HG02678 (cell line): Measurements from ENCODE around the gene SULT2B1.
"Not testable (repeated sequence)": the region's sequence is repeated elsewhere in the genome, so short reads cannot be mapped to it uniquely, and the experiment has no call there.

Source experiments
- ATAC-seq: cut with Tn5 transposase; IDR thresholded peaks from one replicate; pipeline ENCODE4 v1.9.1; 2021; ENCODE audit warnings: mild to moderate bottlenecking, moderate library complexity; ENCODE audit not compliant: unreplicated experiment

Gene SULT2B1

DNA sequence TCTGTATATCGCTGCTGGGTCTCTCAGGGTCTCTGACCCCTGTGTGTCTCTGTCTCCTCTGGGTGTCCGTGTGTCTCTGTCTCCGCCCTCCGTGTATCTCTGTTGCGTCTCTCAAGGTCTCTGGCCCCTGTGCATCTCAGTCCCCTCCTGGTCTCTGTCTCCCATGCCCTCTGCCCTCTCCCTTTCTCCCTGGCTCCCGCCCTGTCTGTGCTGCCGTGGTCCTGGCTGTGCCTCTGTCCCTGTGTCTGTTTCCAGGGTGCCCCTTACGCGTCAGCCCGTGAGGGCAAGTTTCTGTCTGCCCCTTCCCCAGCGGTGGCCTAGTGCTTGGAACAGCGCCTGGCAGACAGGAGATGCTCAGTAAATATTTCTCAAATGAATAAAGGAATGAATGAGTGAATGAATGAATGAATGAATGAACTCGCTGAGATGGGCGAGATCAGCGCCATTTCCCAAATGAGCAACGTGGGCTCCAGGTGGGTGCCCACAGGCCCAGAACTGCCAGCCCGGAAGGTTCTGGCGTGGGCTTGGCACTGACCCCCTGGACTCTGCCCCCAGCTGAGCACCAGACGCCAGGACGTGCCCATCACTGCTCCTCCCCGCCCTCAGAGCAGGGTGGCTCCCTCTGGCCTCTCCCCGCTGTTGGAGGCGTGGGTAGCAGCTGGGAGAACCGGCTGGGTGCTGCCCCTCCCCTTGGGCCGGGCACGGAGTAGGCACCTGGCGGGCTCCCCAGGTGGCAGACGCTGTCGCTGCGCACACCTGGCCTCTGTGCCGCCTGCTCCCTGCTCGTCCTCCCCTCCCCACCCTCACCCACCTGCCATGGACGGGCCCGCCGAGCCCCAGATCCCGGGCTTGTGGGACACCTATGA is at the start of gene SULT2B1:
Gene SULT2B1 (plus strand): TSS at position 736 of the 866 bp plus-strand sequence. CDS start 81 bp downstream, at position 817.
- no peak for ATAC-seq

DNA sequence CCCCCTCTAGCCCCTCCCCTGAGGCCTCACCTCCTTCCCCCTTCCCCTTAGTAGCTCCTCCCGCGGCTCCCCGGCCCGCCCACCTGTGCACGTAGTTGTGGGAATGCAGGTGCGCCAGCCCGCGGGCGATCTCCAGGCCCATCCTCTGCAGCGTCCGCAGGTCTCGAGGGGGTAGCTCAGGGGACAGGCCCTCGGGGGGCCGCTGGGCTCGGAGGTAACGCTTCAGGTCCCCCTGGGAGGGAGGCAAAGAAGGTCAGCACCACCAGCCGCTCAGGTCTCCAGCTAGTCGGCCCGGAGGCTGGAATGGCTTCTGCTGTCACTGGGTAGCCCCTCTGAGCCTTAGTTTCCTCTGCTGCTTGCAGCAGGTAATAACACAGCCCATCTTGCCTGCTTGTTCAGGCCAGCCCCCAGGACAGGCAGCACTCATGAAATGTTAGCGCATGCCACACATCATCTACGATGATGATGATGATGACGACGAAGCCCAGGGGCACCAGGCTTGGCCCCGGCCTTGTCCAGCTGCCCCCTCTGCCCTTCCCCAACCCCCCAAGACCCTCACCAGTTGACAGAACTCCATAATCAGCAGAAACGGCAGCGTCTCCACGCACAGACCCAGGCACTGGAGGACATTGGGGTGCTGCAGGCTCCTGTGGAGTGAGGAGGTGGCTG is 49.5 kb upstream of the SULT2B1 start:
- ATAC-seq = no peak

GRCh38 chr19:48506138-48506733 is 45.7 kb upstream of the SULT2B1 start:
- no peak for ATAC-seq

GRCh38 chr19:48507911-48508439 is 44.0 kb upstream of the SULT2B1 start:
- ATAC-seq = no peak

DNA sequence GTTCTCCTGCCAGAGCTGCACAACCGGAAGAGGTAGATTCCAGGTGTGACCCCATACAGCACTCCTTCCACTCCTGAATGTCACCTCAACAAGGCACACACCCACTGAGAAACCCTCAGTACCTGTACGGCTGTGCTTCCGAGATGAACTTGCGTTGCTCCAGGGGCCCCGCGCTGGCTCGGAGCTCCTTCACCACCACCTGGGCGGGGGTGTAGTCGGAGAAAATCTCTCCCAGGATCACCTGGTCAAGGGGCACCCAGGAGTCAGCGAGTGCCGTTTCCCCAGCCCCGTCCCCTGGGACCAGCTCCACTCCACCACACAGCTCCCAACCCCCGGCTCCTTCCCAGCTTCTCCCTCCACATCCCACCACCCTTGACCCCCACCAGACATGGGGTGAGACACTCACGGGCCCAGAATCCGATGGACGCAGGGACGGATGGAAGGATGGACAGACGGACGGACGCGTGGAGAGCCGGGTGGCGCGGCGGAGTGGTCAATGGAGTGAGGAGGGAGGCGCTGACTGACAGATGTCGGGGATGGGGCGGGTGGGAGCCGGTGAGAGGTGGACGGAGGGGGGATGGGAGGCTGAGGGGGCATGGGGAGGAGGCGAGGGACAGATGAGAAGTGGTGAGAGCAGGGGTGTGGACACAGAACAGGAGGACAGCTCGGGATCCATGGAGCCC is 43.1 kb upstream of the SULT2B1 start:
- no peak for ATAC-seq

DNA sequence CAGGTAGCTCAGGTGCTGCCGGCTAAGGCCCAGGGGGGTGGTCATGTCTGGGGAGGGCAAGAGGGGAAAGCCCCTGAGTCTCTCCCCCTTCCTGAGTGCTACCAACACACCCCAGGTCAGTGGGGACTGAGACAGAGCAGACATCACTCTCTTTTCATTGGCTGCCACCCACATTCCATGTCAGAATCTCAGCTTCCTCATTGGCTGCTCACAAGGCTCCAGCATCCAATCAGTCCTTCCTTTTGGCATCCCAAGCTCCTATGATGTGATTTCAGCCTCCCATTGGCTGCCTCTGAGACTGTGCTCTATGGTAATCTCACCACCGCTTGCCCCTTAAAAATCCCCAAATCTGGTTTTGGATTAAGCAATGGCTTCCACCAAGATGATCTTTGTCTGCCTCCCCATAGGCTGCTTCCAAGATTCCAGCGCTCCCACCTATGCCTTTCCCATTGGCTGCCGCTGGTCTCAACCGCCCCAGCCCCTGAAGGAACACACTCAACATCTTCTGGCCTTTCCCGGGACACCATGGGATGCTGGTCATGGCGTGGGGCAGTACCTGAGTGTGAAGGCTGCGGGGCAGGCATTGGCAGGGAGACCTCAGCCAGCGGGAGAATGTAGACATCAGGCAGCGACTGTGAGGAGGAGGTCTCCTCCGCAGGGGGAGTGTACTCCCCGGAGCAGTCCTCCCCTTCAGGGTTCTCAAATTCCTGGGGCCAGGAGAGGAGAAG is 42.3 kb upstream of the SULT2B1 start:
- ATAC-seq = no peak

- ATAC-seq = peak; percentile 42
Observed at GRCh38 chr19:48510421-48511268, 41.3 kb upstream of the SULT2B1 start.

- ATAC-seq = no peak
Observed at GRCh38 chr19:48511321-48511731, 40.6 kb upstream of the SULT2B1 start.

DNA sequence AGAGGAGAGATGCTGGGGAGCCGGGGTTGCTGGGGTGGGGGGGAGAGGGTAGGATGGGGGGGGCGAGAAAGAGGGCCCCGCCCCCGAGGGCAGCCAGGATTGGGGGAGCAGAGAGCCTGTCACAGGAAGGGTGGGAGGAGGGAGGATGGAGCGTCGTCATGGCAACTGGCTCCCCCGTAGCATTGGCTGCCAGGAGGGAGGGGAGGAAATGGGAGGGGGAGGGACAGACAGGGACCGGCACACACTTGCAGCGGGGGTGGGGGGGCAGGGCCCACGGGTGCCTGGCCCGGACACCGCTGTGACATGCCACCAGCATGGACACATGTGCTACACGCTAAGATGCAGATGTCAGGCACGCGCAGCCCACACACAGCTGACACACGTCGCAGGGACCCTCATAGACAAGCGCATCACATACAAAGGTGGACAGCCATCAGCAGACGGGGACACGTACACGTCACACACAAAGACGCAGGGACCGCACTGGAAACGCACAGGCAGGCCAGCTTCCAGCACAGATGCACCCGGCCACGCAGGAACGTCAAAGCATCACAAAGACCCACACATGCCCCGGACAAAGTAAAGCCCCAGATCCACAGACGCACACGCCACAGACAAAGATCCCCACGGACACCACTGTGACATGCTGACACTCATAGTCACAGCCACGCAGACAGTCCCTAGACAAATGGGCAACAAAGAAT is 40.0 kb upstream of the SULT2B1 start, which contains the start of gene LMTK3:
Gene LMTK3 (minus strand): TSS at position 36 of the 704 bp plus-strand sequence. CDS start 259 bp downstream, outside the sequence.
- ATAC-seq = no peak

- no peak for ATAC-seq
Observed at GRCh38 chr19:48512504-48513288, 39.3 kb upstream of the SULT2B1 start.

DNA sequence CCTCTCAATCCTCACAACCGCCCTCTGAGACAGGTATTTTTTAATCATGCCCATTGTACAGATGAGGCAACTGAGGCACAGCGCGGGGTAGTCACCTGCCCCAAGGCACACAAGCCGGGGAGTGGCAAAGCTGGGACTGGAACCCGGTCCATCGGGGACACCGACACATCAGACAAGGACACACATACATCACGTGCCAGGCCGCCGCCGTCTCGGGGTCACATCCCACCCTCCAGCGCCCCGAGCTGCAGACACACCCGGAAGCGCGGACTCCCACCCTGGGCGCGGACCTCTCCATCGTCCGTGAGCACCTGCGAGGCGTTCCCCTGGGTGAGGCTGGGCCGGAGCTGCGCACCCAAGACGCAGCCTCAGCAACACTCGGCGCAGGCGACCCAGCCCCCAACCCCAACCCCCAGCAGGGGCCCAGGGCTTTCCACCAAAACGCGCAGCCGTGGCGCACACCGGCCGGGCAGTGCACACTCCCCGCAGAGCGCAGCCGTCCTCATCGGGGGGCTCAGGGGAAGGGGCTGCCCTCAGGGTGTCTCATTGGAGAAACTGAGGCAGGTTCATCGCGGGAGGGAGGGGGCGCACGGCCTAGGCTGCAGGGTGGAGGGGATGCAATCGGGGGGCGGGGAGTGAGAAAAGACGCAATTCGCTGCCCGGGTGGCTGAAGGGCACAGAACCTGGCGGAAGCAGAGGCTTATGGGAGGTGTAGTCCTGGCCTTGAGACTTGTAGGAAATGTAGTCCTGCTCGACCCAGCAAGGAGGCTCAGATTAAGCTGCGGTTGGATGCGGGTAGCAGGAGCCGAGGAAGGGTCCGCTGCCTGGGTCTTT is 38.5 kb upstream of the SULT2B1 start:
- peak; percentile 49 for ATAC-seq

GRCh38 chr19:48514123-48514458 is 37.9 kb upstream of the SULT2B1 start:
- ATAC-seq = no peak

DNA sequence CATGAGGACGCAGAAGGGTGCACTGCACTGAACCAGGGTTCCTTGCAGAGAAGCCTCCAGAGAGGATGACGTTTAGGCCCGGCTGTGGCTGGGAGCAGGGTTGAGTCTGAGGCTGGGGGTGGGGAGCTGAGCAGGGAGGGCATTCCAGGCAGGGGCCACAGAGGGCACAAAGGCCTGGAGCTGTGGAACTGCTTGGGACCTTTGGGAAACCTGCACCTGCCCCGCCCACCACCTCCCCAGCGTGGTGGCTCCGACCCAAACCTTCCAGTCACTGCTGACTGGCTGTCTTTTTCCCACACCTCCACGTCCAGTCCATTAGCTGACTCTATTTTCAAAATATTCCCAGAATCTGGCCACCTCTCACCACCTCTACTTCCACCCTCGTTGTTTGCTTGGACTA is 35.4 kb upstream of the SULT2B1 start:
- no peak for ATAC-seq

DNA sequence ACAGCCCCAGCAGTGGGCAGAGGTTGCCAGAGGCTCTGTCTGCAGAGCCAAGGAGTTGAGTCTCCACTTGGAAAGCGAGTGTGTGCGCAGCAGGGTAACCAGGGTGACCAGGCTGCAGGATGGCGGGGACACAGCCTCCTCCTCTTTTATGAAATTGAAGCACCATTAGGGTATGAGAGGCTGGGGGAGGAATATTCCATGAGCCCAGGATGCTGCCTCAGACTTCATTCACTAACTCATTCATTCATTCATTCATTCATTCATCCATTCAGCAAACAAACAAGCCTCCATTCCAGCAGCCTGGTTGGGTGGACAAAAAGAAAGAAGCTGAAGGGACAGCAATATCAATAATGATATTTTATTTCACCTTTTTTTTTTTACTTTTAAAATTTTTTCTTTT is 33.8 kb upstream of the SULT2B1 start:
- ATAC-seq = no peak

DNA sequence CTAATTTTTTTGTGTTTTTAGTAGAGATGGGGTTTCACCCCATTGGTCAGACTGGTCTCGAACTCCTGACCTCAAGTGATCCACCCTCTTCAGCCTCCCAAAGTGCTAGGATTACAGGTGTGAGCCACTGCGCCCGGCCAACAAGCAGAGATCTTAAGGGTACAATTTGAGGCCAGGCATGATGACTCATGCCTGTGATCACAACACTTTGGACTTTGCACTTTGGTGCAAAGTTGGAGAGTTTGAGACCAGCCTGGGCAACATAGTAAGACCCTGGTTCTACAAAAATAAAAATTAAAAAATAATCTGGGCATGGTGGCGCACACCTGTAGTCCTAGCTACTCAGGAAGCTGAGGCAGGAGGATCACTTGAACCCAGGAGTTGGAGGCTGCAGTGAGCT is 32.5 kb upstream of the SULT2B1 start:
- ATAC-seq = not testable (repeated sequence)

- no peak for ATAC-seq
Observed at GRCh38 chr19:48520134-48520533, 31.8 kb upstream of the SULT2B1 start.

DNA sequence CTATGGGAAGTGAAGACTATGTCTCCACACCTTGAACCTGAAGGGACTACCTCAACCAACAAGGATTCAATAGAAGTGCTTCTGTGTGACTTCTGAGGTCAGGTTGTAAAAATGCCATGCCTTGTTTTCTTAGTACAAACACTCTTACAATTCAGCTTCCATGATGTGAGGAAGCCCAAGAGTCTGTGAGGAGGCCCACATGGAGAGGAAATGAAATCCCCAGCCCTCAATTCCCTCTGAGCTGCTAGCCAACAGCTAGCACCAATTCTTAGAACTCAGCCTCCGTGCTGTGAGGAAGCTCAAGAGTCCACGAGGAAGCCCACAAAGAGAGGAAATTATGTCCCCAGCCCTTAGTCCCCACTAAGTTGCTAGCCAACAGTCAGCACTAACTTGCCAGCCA is 27.8 kb upstream of the SULT2B1 start:
- ATAC-seq = no peak
